ENCODE measurements around the gene KCNQ2.

Gene KCNQ2

GRCh38 chr20:63492982-63493381 is 20.5 kb upstream of the KCNQ2 start:
- H3K27me3 ChIP-seq (ENCODE audit: insufficient read depth, poor library complexity, severe bottlenecking) = peaks cover 24% of the 10 kb centered on the region
- TF ChIP-seq CTCF (IDR thresholded peaks at IDR 0.05; ENCODE audit: insufficient read depth, low read length) = no peak
- no peak for TF ChIP-seq SPI1 (IDR thresholded peaks at IDR 0.05; ENCODE audit: borderline replicate concordance, low read depth)
- TF ChIP-seq GABPA (IDR thresholded peaks at IDR 0.05; ENCODE audit: low read depth) = no peak
- TF ChIP-seq POLR2AphosphoS5 (IDR thresholded peaks at IDR 0.05; ENCODE audit: low read depth) = no peak
- no peak for TF ChIP-seq REST (IDR thresholded peaks at IDR 0.05; ENCODE audit: insufficient replicate concordance, low read depth)
- H3K27ac ChIP-seq (replicated peaks) = no peak overlapping the region
- H3K4me3 ChIP-seq (replicated peaks; ENCODE audit: insufficient read depth, low read length) = no peak overlapping the region
- DNase-seq (ENCODE audit: low read depth in 1 of 2, low spot score in 1 of 2) = no peak

- TF ChIP-seq REST (IDR thresholded peaks at IDR 0.05; ENCODE audit: insufficient replicate concordance, low read depth) (no peak), GABPA (IDR thresholded peaks at IDR 0.05; ENCODE audit: low read depth) (no peak), SPI1 (IDR thresholded peaks at IDR 0.05; ENCODE audit: borderline replicate concordance, low read depth) (no peak), CTCF (IDR thresholded peaks at IDR 0.05; ENCODE audit: insufficient read depth, low read length) (no peak), POLR2AphosphoS5 (IDR thresholded peaks at IDR 0.05; ENCODE audit: low read depth) (no peak)
- no peak overlapping the region for H3K4me3 ChIP-seq (replicated peaks; ENCODE audit: insufficient read depth, low read length)
- DNase-seq (ENCODE audit: low read depth in 1 of 2, low spot score in 1 of 2) = no peak
- no peak overlapping the region for H3K27ac ChIP-seq (replicated peaks)
- peaks cover 24% of the 10 kb centered on the region for H3K27me3 ChIP-seq (ENCODE audit: insufficient read depth, poor library complexity, severe bottlenecking)
Observed at GRCh38 chr20:63492518-63492917, 20.1 kb upstream of the KCNQ2 start.

GRCh38 chr20:63491635-63492230 is 19.3 kb upstream of the KCNQ2 start:
- no peak overlapping the region for H3K4me3 ChIP-seq (replicated peaks; ENCODE audit: insufficient read depth, low read length)
- no peak for TF ChIP-seq CTCF (IDR thresholded peaks at IDR 0.05; ENCODE audit: insufficient read depth, low read length)
- no peak for DNase-seq (ENCODE audit: low read depth in 1 of 2, low spot score in 1 of 2)
- H3K27me3 ChIP-seq (ENCODE audit: insufficient read depth, poor library complexity, severe bottlenecking) = peaks cover 21% of the 10 kb centered on the region
- no peak overlapping the region for H3K27ac ChIP-seq (replicated peaks)

GRCh38 chr20:63491078-63491477 is 18.6 kb upstream of the KCNQ2 start:
- no peak overlapping the region for H3K27ac ChIP-seq (replicated peaks)
- TF ChIP-seq GABPA (IDR thresholded peaks at IDR 0.05; ENCODE audit: low read depth) = no peak
- no peak for TF ChIP-seq POLR2AphosphoS5 (IDR thresholded peaks at IDR 0.05; ENCODE audit: low read depth)
- TF ChIP-seq REST (IDR thresholded peaks at IDR 0.05; ENCODE audit: insufficient replicate concordance, low read depth) = no peak
- TF ChIP-seq CTCF (IDR thresholded peaks at IDR 0.05; ENCODE audit: insufficient read depth, low read length) = no peak
- no peak for TF ChIP-seq SPI1 (IDR thresholded peaks at IDR 0.05; ENCODE audit: borderline replicate concordance, low read depth)
- DNase-seq (ENCODE audit: low read depth in 1 of 2, low spot score in 1 of 2) = no peak
- H3K4me3 ChIP-seq (replicated peaks; ENCODE audit: insufficient read depth, low read length) = no peak overlapping the region
- H3K27me3 ChIP-seq (ENCODE audit: insufficient read depth, poor library complexity, severe bottlenecking) = peaks cover 21% of the 10 kb centered on the region

Measured in HL-60 (cell line).